HEK293 (cell line): ENCODE results near the gene SIX3.

Experiments used
- CTCF ChIA-PET: fragments of 350-600 bp; formaldehyde crosslinking; extraction: SDS; loops from one replicate; lab custom pipeline; 2021; ENCODE audit warnings: antibody characterized with exemption; lab: Yijun Ruan, JAX
- POLR2A ChIA-PET: fragments of 300-600 bp; formaldehyde crosslinking; extraction: SDS; loops from one replicate; lab custom pipeline; 2020; ENCODE audit warnings: antibody characterized with exemption, inconsistent platforms; lab: Yijun Ruan, JAX
- H3K27ac ChIP-seq: fragments of 200-500 bp; sonication (Bioruptor generic); 2 replicates; pipeline ENCODE4 v1.5.1; 2014; ENCODE audit warnings: low read depth, low read length, control low read depth, inconsistent platforms; ENCODE audit errors: extremely low read depth
- H3K36me3 ChIP-seq, 2 experiments: fragments of 200-500 bp in 1 of 2; sonication (Bioruptor generic) in 1 of 2; 1 replicate in 1 of 2; 2 replicates in 1 of 2; pipeline ENCODE4 v1.5.1; 2014 to 2017; ENCODE audit warnings: inconsistent platforms in 2 of 2, low read length in 2 of 2; ENCODE audit not compliant: control insufficient read depth in 2 of 2, insufficient read depth in 1 of 2
- H3K4me1 ChIP-seq: fragments of 200-500 bp; sonication (Bioruptor generic); 2 replicates; pipeline ENCODE4 v1.5.1; 2014; ENCODE audit warnings: mild to moderate bottlenecking, low read length, inconsistent platforms; ENCODE audit not compliant: control insufficient read depth, insufficient read depth
- H3K4me3 ChIP-seq: 2 replicates; pipeline ENCODE4 v1.5.1; 2011; ENCODE audit warnings: low read depth, mild to moderate bottlenecking, control low read depth, low read length, moderate library complexity
- H3K9me3 ChIP-seq: fragments of 200-500 bp; sonication (Bioruptor generic); 2 replicates; pipeline ENCODE4 v1.5.1; 2014; ENCODE audit warnings: low read depth, low read length, inconsistent platforms; ENCODE audit not compliant: control insufficient read depth, insufficient read depth
- AEBP2 ChIP-seq: fragments of 450-650 bp; formaldehyde crosslinking; IDR thresholded peaks from 2 replicates; pipeline ENCODE4 v1.5.1; 2016; ENCODE audit warnings: missing biosample characterization, missing genetic modification characterization, borderline replicate concordance
- CTCF ChIP-seq: fragments of 450-650 bp; formaldehyde crosslinking; IDR thresholded peaks from 2 replicates; pipeline ENCODE4 v1.5.1; 2016; ENCODE audit warnings: missing biosample characterization, missing genetic modification characterization
- GLIS2 ChIP-seq: fragments of 450-650 bp; formaldehyde crosslinking; IDR thresholded peaks from 2 replicates; pipeline ENCODE4 v1.5.1; 2016; ENCODE audit warnings: missing biosample characterization, missing genetic modification characterization
- IKZF3 ChIP-seq: fragments of 450-650 bp; IDR thresholded peaks from 2 replicates; pipeline ENCODE4 v1.5.0; 2018; ENCODE audit warnings: missing biosample characterization, mild to moderate bottlenecking, missing genetic modification characterization, moderate library complexity
- KLF1 ChIP-seq: fragments of 450-650 bp; formaldehyde crosslinking; IDR thresholded peaks from 2 replicates; pipeline ENCODE4 v1.5.1; 2016; ENCODE audit warnings: missing biosample characterization, missing genetic modification characterization
- KLF17 ChIP-seq: fragments of 450-650 bp; formaldehyde crosslinking; IDR thresholded peaks from 2 replicates; pipeline ENCODE4 v1.5.1; 2016; ENCODE audit warnings: missing biosample characterization, missing genetic modification characterization
- RBAK ChIP-seq: fragments of 450-650 bp; formaldehyde crosslinking; IDR thresholded peaks from 2 replicates; pipeline ENCODE4 v1.5.1; 2016; ENCODE audit warnings: missing biosample characterization, missing genetic modification characterization
- ZBTB1 ChIP-seq: fragments of 450-650 bp; formaldehyde crosslinking; IDR thresholded peaks from 2 replicates; pipeline ENCODE4 v1.5.1; 2016; ENCODE audit warnings: missing biosample characterization, missing genetic modification characterization
- ZBTB17 ChIP-seq: fragments of 450-650 bp; formaldehyde crosslinking; IDR thresholded peaks from 2 replicates; pipeline ENCODE4 v1.5.1; 2016; ENCODE audit warnings: missing biosample characterization, missing genetic modification characterization
- ZNF169 ChIP-seq: fragments of 450-650 bp; formaldehyde crosslinking; IDR thresholded peaks from 2 replicates; pipeline ENCODE4 v1.5.1; 2016; ENCODE audit warnings: missing biosample characterization, missing genetic modification characterization
- ZNF175 ChIP-seq: fragments of 450-650 bp; formaldehyde crosslinking; IDR thresholded peaks from 2 replicates; pipeline ENCODE4 v1.5.1; 2016; ENCODE audit warnings: missing biosample characterization, missing genetic modification characterization
- ZNF184 ChIP-seq: fragments of 450-650 bp; IDR thresholded peaks from 2 replicates; pipeline ENCODE4 v1.5.1; 2018; ENCODE audit warnings: missing biosample characterization, mild to moderate bottlenecking, missing genetic modification characterization
- ZNF335 ChIP-seq: fragments of 450-650 bp; formaldehyde crosslinking; conservative IDR thresholded peaks from 2 replicates; pipeline ENCODE4 v1.5.1; 2016; ENCODE audit warnings: missing biosample characterization, missing genetic modification characterization
- ZNF510 ChIP-seq: fragments of 450-650 bp; formaldehyde crosslinking; IDR thresholded peaks from 2 replicates; pipeline ENCODE4 v1.5.1; 2018; ENCODE audit warnings: mild to moderate bottlenecking, missing genetic modification characterization, missing biosample characterization; ENCODE audit not compliant: insufficient replicate concordance
- ZNF518A ChIP-seq: fragments of 450-650 bp; formaldehyde crosslinking; conservative IDR thresholded peaks from 2 replicates; pipeline ENCODE4 v1.5.1; 2016; ENCODE audit warnings: low read depth, missing biosample characterization, missing genetic modification characterization
- ZNF654 ChIP-seq: fragments of 450-650 bp; formaldehyde crosslinking; IDR thresholded peaks from 2 replicates; pipeline ENCODE4 v1.5.1; 2016; ENCODE audit warnings: low read depth, missing biosample characterization, missing genetic modification characterization
- ZNF704 ChIP-seq: fragments of 450-650 bp; formaldehyde crosslinking; IDR thresholded peaks from 2 replicates; pipeline ENCODE4 v1.5.1; 2016; ENCODE audit warnings: missing biosample characterization, missing genetic modification characterization

SIX3 gene

GRCh38 chr2:44980751-44981713 lies 39.5 kb downstream of the SIX3 start:
- H3K4me1 ChIP-seq: no peaks in the 10 kb centered on the region
- CTCF ChIA-PET: interaction anchor here (0.5 to 5.8 kb wide), 55 partner anchors 8 to 1800 kb away, joined by 3 to 106 read pairs (median 4); no protein-coding TSS in a partner anchor
- POLR2A ChIA-PET: no interaction called here

GRCh38 chr2:44981714-44982108 lies 40.2 kb downstream of the SIX3 start:
- Histone ChIP-seq H3K36me3 (no peaks in the 10 kb centered on the region), H3K4me1 (no peaks in the 10 kb centered on the region), H3K9me3 (no peaks in the 10 kb centered on the region), H3K4me3 (no peak overlapping the region), H3K27ac (no peak overlapping the region)
- CTCF ChIA-PET: interaction anchor here (0.6 to 5.8 kb wide), 56 partner anchors 9 to 1799 kb away, joined by 3 to 106 read pairs (median 4); no protein-coding TSS in a partner anchor
- POLR2A ChIA-PET: no interaction called here
- TF ChIP-seq ZNF510 (tag by site-specific recombination): no peak
- TF ChIP-seq ZBTB17 (tag by site-specific recombination): no peak
- no peak for TF ChIP-seq GLIS2
- 0 out of 2 replicates have a peak, but pooled peaks have one; percentile 14 for TF ChIP-seq ZNF518A (tag by site-specific recombination)
- no peak for TF ChIP-seq RBAK (tag by site-specific recombination)
- no peak for TF ChIP-seq ZNF169 (tag by site-specific recombination)
- 0 out of 2 replicates have a peak, but pooled peaks have one; percentile 27 for TF ChIP-seq ZNF335 (tag by site-specific recombination)
- no peak for TF ChIP-seq KLF1 (tag by site-specific recombination)
- no peak for TF ChIP-seq ZBTB1 (tag by site-specific recombination)
- no peak for TF ChIP-seq ZNF175 (tag by site-specific recombination)
- TF ChIP-seq ZNF654 (tag by site-specific recombination): peak; percentile 92
- no peak for TF ChIP-seq AEBP2 (tag by site-specific recombination)
- TF ChIP-seq CTCF (tag by site-specific recombination): peak; percentile 84
- TF ChIP-seq ZNF184 (tag by site-specific recombination): no peak

More at GRCh38 chr2:44980751-44981713, 39.5 kb downstream of the SIX3 start:
- Histone ChIP-seq H3K4me3 (no peak overlapping the region), H3K36me3 (no peaks in the 10 kb centered on the region), H3K27ac (no peak overlapping the region), H3K9me3 (no peaks in the 10 kb centered on the region)
- TF ChIP-seq IKZF3 (tag by site-specific recombination) (0 out of 2 replicates have a peak, but pooled peaks have one; percentile 9), KLF17 (tag by site-specific recombination) (no peak), ZNF704 (tag by site-specific recombination) (no peak)
